Inflammatory macrophage treated with lipopolysaccharide for 1 hour (primary cell): ENCODE data around the gene TMEM114.

ENCODE experiments used
- DNase-seq, 2 donors: peaks; one replicate each; pipeline ENCODE4 v3.0.0-alpha.2; 2020 to 2022

Gene TMEM114

GRCh38 chr16:8611122-8611521 lies 20.8 kb upstream of the TMEM114 start:
- DNase-seq: no peak

DNA sequence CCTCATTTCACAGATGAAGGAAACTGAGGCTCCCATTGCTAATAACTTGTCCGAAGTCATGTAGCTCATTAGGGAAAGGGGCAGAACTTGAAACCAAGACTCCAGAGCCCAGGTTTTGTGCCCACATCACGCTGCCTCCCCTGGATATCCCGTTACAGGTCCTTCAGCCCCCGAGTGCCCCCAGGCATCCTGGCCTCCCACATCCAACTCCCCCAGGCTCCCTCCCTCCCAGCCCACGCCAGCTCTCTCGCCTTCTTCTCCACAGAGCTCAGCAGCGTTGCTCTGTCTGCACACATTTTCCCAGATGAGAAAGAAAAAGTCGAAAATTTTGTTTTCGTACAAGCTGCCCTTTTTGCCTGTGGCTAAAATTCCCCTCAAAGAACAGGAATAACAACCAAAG lies 16.9 kb upstream of the TMEM114 start:
- no peak for DNase-seq

DNA sequence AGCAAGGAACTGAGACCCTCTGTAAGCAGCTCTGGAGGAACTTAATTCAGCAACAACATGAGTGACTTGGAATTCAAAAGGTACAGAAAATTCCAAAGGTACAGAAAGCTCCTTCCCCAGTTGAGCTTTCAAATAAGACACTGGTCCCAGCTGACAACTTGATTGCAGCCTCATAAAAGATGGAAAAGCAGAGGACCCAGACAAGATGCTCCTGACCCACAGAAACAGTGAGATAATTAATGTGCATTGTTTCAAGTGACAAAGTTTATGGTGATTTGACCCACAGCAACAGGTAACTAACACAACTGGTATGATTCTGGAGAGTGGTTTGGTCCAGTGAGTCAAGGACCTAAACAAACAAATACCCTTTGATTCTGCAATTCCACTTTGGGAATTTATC lies 15.2 kb upstream of the TMEM114 start:
- no peak for DNase-seq

DNA sequence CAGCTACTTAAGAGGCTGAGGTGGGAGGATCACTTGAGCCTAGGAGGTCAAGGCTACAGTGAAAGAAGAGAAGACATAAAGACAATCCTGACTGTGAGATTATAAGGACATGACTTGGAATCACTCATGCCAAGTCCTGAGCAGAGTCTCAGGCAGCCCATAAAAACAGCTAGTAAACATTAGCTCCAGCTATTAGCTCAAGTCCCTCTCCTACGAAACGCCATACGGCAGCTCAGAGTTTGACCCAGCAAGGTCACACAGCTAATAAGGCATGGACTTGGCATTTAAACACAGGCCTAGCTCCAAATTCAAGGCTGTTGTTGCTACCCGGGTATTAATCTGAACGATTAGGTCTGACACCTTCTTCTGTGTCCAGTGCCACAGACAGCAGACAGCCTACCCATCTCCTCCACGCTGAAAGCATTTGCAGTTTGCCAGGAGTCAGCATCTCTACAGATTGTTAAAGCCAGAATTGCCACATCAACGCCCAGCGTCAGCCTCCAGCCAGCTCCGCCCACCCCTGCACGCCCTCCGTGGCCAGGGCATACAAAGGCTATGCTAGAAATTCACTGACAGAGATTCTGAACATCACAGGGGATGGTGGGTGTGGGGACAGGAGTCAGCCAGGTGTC lies 9.9 kb upstream of the TMEM114 start:
- peak; percentile 29 to 59 for DNase-seq

GRCh38 chr16:8596581-8596980 lies 6.3 kb upstream of the TMEM114 start:
- DNase-seq: no peak

- no peak for DNase-seq
Measured at GRCh38 chr16:8595783-8596182, 5.5 kb upstream of the TMEM114 start.

- peak; percentile 37 to 95 for DNase-seq
Measured at GRCh38 chr16:8594149-8594666, 3.9 kb upstream of the TMEM114 start.

- DNase-seq: no peak
Measured at GRCh38 chr16:8591451-8591850, 1.1 kb upstream of the TMEM114 start.

DNA sequence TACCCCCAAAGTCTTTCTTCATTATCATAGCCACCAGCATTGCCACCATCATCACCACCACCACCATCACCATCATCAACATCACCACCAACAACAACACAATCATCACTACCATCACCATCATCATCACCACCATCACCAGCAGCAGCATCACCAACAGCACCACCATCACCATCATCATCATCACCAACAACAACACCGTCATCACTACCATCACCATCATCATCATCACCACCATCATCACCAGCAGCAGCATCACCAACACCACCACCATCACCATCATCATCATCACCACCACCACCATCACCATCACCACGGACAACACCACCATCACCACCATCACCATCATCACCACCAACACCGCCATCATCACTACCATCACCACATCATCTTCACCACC lies 500 bp upstream of the TMEM114 start:
- no peak for DNase-seq

DNA sequence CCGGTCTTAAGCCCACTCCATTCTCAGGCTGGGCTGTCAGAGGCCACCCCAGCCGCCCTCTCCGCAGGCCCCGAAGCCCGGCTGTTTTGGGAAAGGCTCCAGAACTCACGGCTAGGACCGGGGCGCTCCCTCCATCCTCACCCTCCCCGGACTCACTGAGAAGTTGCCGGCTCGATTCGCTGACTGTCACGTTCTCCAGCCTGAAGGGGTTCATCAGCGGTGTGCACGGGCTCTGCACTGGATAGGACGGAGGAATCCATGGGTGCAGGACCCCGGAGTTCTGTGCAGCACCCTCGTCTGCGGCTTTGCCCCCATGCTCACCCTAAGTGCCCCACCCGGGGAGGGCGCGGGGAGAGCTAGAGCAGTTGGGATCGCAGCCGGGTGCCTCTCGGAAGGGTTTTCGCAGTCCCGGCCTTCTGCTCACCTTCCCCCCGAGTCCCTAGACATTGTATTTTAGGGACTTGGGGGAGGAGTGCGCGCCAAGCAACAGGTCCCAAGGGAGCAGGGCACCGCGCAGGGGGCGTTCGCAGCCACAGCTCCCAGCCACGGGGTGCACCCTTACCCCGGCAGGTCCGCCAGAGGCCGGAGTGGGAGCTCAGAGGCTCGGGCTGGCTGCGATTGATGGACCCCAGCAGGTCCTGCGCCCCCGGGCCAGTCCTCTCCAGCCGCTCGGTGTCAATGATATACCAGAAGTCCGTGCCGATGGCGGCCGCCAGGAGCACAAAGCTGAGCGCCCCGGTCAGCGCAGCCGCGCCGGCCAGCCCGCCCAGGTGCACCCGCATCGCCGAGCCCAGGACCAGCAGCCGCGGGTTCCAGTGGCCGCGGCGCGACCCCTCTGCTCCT lies 1.0 kb downstream of the TMEM114 start:
- DNase-seq: no peak

DNA sequence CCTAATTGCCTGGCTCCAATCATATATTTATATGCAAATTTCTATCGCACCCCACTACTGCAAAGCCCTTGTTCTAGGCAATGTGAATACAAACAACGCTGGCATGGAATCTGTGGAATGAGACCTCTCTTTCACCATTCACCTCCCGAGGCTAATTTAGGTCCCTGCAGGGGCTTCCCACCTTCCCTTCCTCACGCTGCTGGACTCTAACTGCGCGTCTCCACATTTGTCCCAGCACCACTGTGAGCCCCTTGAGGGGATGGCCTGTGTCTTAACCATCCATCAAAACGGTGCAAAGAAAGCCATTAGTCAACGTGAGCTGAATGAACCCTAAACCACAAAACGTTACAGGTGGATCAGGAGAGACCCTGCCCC lies 1.6 kb downstream of the TMEM114 start:
- DNase-seq: no peak

- DNase-seq: no peak
Measured at GRCh38 chr16:8587065-8587464, 3.2 kb downstream of the TMEM114 start.

- DNase-seq: peak; percentile 55 to 90
Measured at GRCh38 chr16:8585857-8586256, 4.5 kb downstream of the TMEM114 start.

- peak; percentile 51 to 94 for DNase-seq
Measured at GRCh38 chr16:8585041-8585440, 5.3 kb downstream of the TMEM114 start.

DNA sequence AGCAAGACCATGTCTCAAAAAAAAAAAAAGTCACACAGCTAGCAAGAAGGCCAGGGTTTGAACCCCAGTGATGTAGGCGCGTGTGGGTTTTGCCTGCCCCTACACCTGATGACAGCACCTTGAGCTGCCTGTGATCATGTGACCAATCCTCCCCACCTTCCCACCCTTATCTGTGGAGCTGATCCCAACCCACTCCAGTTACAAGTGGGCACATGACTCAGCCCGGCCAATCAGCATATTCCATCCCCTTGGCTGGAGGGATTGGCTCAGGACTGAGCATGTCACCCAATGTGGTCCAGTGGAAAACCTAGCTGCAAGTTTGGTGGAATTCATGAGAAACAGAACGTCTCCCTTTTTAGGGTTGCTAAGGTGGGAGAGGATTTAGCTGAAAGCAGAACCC lies 6.6 kb downstream of the TMEM114 start:
- DNase-seq: peak; percentile 22 to 67

DNA sequence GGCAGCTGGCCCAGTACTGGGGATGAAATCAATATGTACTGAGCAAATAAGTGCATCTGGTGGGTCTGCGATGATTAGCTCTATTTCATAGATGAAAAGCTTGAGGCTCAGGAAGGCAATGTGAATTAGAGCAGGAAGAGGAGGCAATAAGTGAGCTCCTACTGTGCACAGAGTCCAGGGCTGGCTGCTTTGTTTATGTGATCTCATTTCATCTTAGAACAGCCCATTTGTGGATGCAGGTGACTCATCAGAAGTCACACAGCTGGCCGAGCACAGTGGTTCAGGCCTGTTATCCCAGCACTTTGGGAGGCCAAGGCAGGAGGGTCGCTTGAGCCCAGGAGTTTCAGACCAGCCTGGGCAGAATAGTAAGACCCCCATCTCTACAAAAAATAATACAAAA lies 7.1 kb downstream of the TMEM114 start:
- peak; percentile 21 to 76 for DNase-seq

DNA sequence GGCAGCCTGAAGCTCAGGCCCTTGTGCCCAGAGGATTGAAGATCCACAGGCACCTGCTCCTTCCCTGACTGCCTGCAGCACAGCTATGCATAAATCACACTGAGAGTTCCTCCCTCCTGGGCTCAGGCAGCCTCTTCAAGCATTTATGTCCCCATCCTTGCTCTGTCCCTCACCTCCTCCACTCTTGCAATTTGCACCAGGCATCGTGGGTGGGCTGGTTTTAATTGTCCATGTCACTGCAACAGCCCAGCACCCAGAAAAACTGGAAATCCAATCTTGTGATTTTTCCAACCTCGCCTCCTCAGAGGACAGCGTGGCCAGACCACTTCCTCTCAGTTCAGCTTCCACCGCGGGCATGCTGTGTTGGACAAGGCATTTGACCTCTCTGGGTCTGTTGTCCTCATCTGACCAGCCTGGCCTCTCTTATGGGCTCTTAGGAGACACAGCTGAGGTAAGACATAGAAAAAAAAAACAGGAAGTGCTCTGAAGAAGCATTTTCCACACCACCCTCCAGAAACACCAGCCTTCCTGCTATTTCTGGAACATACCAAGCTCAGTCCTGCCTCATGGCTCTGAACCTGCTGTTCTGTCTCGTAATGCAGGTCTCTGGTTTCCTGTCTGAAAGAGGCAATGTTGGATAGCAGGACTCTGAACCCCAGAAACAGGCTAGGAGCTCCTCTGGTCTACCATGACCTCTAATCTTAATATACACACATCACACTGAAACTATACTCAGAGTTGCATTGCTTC lies 8.3 kb downstream of the TMEM114 start:
- peak; percentile 81 to 99 for DNase-seq

DNA sequence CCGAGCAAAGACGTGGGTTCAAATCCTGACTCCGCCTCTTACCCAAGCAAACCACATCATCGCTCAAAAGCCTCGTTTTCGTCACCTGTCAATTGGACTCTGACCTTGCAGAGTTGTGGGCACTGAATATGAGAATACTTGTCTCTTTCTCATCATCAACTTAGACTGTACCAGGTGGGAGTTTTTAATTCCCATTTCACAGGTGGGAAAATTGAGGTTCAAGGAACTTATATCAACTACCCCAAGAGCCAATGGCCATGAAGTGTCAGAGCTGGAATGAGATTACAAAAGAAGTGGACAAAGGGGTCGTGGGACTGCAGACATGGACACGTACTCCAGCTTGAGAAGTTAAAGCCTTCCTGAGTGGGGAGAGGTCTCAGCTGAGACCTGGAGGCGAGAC lies 10.8 kb downstream of the TMEM114 start:
- no peak for DNase-seq

DNA sequence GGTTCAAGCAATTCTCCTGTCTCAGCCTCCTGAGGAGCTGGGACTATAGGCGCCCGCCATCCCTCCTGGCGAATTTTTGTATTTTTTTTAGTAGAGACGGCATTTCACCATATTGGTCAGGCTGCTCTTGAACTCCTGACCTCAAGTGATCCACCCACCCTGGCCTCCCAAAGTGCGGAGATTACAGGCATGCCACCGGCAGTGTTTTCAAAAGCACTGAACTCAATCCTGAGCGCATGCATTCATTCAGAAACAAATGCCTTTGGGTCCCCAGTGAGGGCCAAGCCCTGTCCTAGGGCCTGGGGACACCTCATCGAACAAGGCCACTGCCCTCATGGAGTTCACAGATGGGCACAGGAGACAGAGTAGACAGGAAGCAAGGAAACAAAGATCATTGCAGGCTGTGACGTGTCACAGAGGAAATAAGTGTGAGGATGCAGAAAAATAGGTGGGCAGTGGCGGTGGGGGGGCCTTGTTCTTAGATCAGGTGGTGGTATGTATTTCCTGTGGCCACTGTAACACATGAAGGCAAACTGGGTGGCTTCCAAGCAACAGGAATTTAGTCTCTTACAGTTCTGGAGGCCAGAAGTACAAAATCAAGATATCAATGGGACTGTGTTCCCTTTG lies 12.5 kb downstream of the TMEM114 start:
- no peak for DNase-seq

- peak; percentile 16 to 85 for DNase-seq
Measured at GRCh38 chr16:8576141-8577004, 13.9 kb downstream of the TMEM114 start.

DNA sequence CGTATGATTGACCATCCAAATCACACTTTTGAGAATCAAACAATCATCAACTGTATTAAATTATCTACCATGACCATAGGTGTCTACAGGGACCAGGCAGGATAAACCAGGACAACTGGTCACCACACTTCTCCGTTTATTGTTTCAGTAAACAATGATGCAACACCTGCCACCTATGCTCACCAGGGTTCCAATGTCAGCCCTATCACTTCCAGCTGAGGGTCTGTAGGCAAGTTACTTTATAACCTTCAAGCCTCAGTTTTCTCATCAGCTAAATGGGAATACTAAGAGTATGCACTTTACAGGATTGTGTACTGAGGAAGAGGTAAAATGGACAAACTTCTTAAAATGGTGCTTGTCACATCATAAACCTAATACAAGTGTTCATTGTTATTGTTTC lies 14.9 kb downstream of the TMEM114 start:
- no peak for DNase-seq
